IPS DF 19.7 (cell line): ENCODE data around the gene DBI.
"Not testable (repeated sequence)": the region's sequence is repeated elsewhere in the genome, so short reads cannot be mapped to it uniquely, and the experiment has no call there.

Experiments
- DNase-seq: peaks from one replicate; pipeline ENCODE4 v3.0.0-alpha.2; 2013; ENCODE audit warnings: low read depth, low spot score

The DBI gene

GRCh38 chr2:119365436-119365835 is 1.3 kb upstream of the DBI start:
- no peak for DNase-seq

- no peak for DNase-seq
These were observed 572 bp upstream of the DBI start for GRCh38 chr2:119366161-119366648.

- DNase-seq: no peak
These were observed 809 bp downstream of the DBI start for GRCh38 chr2:119367472-119368099.

GRCh38 chr2:119369845-119370244 is 3.1 kb downstream of the DBI start:
- no peak for DNase-seq

GRCh38 chr2:119371111-119371510 is 4.3 kb downstream of the DBI start:
- no peak for DNase-seq

- no peak for DNase-seq
These were observed 6.2 kb downstream of the DBI start for GRCh38 chr2:119372778-119373568.

- DNase-seq: not testable (repeated sequence)
These were observed 7.3 kb downstream of the DBI start for GRCh38 chr2:119373907-119374745.

- not testable (repeated sequence) for DNase-seq
These were observed 9.6 kb downstream of the DBI start for GRCh38 chr2:119376406-119376805.

- no peak for DNase-seq
These were observed 10.0 kb downstream of the DBI start for GRCh38 chr2:119376810-119377209.

GRCh38 chr2:119377294-119377992 is 10.7 kb downstream of the DBI start:
- no peak for DNase-seq

GRCh38 chr2:119377993-119378345 is 11.2 kb downstream of the DBI start:
- DNase-seq: no peak

GRCh38 chr2:119378566-119378965 is 11.8 kb downstream of the DBI start:
- DNase-seq: no peak

- no peak for DNase-seq
These were observed 16.8 kb downstream of the DBI start for GRCh38 chr2:119383410-119384140.

- no peak for DNase-seq
These were observed 18.2 kb downstream of the DBI start for GRCh38 chr2:119384971-119385370.

- no peak for DNase-seq
These were observed 18.7 kb downstream of the DBI start for GRCh38 chr2:119385466-119385865.

GRCh38 chr2:119387381-119388129 is 20.8 kb downstream of the DBI start:
- DNase-seq: no peak

GRCh38 chr2:119389615-119390306 is 23.0 kb downstream of the DBI start:
- no peak for DNase-seq

- DNase-seq: no peak
These were observed 27.4 kb downstream of the DBI start for GRCh38 chr2:119393971-119394748.

GRCh38 chr2:119397196-119397595 is 30.4 kb downstream of the DBI start:
- DNase-seq: no peak
